ENCODE data around the gene LIPI.

LIPI gene

DNA sequence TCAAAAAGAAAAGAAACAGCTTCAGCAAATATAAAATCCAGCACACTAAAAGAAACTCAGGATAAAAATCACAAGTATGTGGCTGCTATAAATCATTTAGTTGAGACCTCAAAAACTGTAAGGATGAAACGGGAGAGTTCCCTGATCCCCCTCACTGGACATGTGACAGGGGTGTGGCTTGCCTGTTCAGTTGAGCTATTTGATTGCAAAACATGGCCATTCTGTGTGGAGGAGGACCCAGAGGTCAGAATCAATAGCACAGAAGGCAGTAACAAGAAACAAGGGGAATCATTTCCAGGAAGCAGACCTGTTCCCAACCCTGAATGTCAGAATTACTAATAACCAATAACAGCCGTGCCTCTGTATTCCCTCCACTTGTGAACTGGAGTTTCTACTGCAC, 33.1 kb upstream of the LIPI start:
- Histone ChIP-seq H3K36me3 (ENCODE audit: insufficient read depth, low read length) (no peaks in the 10 kb centered on the region), H3K79me2 (ENCODE audit: insufficient read depth, low read length) (no peaks in the 10 kb centered on the region), H3K4me1 (ENCODE audit: insufficient read depth, low read length, severe bottlenecking) (no peaks in the 10 kb centered on the region), H3K9me3 (ENCODE audit: low read length) (no peaks in the 10 kb centered on the region), H3K27me3 (ENCODE audit: insufficient read depth, low read length) (no peaks in the 10 kb centered on the region), H3K9me2 (ENCODE audit: low read depth, low read length) (no peaks in the 10 kb centered on the region), H3K4me2 (ENCODE audit: low read length) (no peak overlapping the region), H3K9ac (ENCODE audit: low read length) (no peak overlapping the region), H3K4me3 (ENCODE audit: low read depth, low read length, poor library complexity, severe bottlenecking) (no peak overlapping the region), H3K27ac (ENCODE audit: low read depth, low read length, poor library complexity, severe bottlenecking) (no peak overlapping the region), H3F3A (ENCODE audit: insufficient read depth, low read length) (no peaks in the 10 kb centered on the region), H2AFZ (ENCODE audit: low read length) (no peak overlapping the region), H4K20me1 (ENCODE audit: insufficient read depth, low read length) (no peaks in the 10 kb centered on the region)
- TF ChIP-seq, protein P1, sequence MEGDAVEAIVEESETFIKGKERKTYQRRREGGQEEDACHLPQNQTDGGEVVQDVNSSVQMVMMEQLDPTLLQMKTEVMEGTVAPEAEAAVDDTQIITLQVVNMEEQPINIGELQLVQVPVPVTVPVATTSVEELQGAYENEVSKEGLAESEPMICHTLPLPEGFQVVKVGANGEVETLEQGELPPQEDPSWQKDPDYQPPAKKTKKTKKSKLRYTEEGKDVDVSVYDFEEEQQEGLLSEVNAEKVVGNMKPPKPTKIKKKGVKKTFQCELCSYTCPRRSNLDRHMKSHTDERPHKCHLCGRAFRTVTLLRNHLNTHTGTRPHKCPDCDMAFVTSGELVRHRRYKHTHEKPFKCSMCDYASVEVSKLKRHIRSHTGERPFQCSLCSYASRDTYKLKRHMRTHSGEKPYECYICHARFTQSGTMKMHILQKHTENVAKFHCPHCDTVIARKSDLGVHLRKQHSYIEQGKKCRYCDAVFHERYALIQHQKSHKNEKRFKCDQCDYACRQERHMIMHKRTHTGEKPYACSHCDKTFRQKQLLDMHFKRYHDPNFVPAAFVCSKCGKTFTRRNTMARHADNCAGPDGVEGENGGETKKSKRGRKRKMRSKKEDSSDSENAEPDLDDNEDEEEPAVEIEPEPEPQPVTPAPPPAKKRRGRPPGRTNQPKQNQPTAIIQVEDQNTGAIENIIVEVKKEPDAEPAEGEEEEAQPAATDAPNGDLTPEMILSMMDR (IDR thresholded peaks at IDR 0.05; ENCODE audit: low read length), result no peak
- TF ChIP-seq EZH2 (IDR thresholded peaks at IDR 0.05; ENCODE audit: borderline replicate concordance, low read length), result no peak

DNA sequence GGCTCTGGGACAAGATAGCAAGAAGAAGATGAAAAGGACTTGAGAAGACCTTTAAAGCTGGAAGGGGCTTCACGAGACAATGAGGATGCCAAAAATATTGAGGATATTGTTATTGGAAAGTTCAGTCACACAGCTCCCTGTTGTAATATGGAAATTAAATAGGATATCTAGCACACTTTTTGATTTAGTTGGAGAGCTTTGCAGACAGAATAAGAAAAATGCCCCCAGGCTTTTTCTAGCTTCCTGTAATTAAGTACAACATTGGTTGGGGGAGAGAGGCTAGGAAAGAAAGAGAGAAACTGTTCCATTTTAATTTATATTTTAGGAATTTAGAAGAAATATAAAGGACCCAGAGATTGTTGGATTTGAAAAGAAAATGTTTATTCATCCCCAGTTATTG, 32.7 kb upstream of the LIPI start:
- no peak overlapping the region for H3K4me2 ChIP-seq (ENCODE audit: low read length)
- H2AFZ ChIP-seq (ENCODE audit: low read length), result no peak overlapping the region
- no peaks in the 10 kb centered on the region for H3F3A ChIP-seq (ENCODE audit: insufficient read depth, low read length)
- H4K20me1 ChIP-seq (ENCODE audit: insufficient read depth, low read length), result no peaks in the 10 kb centered on the region
- H3K27me3 ChIP-seq (ENCODE audit: insufficient read depth, low read length), result no peaks in the 10 kb centered on the region
- no peaks in the 10 kb centered on the region for H3K9me2 ChIP-seq (ENCODE audit: low read depth, low read length)
- no peak overlapping the region for H3K27ac ChIP-seq (ENCODE audit: low read depth, low read length, poor library complexity, severe bottlenecking)
- H3K9me3 ChIP-seq (ENCODE audit: low read length), result no peaks in the 10 kb centered on the region
- H3K4me3 ChIP-seq (ENCODE audit: low read depth, low read length, poor library complexity, severe bottlenecking), result no peak overlapping the region
- H3K79me2 ChIP-seq (ENCODE audit: insufficient read depth, low read length), result no peaks in the 10 kb centered on the region
- no peaks in the 10 kb centered on the region for H3K36me3 ChIP-seq (ENCODE audit: insufficient read depth, low read length)
- H3K9ac ChIP-seq (ENCODE audit: low read length), result no peak overlapping the region
- no peaks in the 10 kb centered on the region for H3K4me1 ChIP-seq (ENCODE audit: insufficient read depth, low read length, severe bottlenecking)
- TF ChIP-seq, protein P1 (IDR thresholded peaks at IDR 0.05; ENCODE audit: low read length), result no peak
- TF ChIP-seq EZH2 (IDR thresholded peaks at IDR 0.05; ENCODE audit: borderline replicate concordance, low read length), result no peak

DNA sequence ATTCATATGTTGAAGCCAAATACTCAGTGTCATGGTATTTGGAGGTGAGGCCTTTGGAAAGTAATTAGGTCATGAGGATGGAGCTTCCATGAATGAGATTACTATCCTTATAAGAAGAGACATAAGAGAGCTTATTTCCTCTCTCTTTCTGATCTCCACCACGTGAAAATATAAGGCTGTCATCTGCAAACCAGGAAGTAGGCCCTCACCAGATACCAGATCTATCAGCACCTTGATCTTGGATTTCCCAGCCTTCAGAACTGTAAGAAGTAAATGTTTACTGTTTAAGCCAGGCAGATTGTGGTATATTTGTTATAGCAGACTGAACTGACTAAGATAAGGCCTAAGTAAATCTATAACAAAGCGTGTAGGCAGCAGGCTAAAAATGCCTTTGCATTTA, 30.5 kb upstream of the LIPI start:
- H3K27ac ChIP-seq (ENCODE audit: low read depth, low read length, poor library complexity, severe bottlenecking), result no peak overlapping the region
- no peaks in the 10 kb centered on the region for H3K36me3 ChIP-seq (ENCODE audit: insufficient read depth, low read length)
- no peaks in the 10 kb centered on the region for H3K27me3 ChIP-seq (ENCODE audit: insufficient read depth, low read length)
- no peak overlapping the region for H3K4me2 ChIP-seq (ENCODE audit: low read length)
- no peak overlapping the region for H2AFZ ChIP-seq (ENCODE audit: low read length)
- TF ChIP-seq, protein P1 (IDR thresholded peaks at IDR 0.05; ENCODE audit: low read length), result no peak
- no peak for TF ChIP-seq EZH2 (IDR thresholded peaks at IDR 0.05; ENCODE audit: borderline replicate concordance, low read length)
- H3K79me2 ChIP-seq (ENCODE audit: insufficient read depth, low read length), result no peaks in the 10 kb centered on the region
- H3K4me1 ChIP-seq (ENCODE audit: insufficient read depth, low read length, severe bottlenecking), result no peaks in the 10 kb centered on the region
- no peaks in the 10 kb centered on the region for H3F3A ChIP-seq (ENCODE audit: insufficient read depth, low read length)
- no peak overlapping the region for H3K9ac ChIP-seq (ENCODE audit: low read length)
- no peak overlapping the region for H3K4me3 ChIP-seq (ENCODE audit: low read depth, low read length, poor library complexity, severe bottlenecking)
- H3K9me3 ChIP-seq (ENCODE audit: low read length), result no peaks in the 10 kb centered on the region
- no peaks in the 10 kb centered on the region for H4K20me1 ChIP-seq (ENCODE audit: insufficient read depth, low read length)
- no peaks in the 10 kb centered on the region for H3K9me2 ChIP-seq (ENCODE audit: low read depth, low read length)

Measured in OCI-LY1 (cell line).